Mesothelial cell of epicardium (in vitro differentiated cells): Measurements from ENCODE around the gene GTF3C6. TPM values are rescaled to one million over a fixed set of nuclear protein-coding genes. Genes with fewer than 3 reads are reported as not detected.
"Not testable (repeated sequence)": the region's sequence is repeated elsewhere in the genome, so short reads cannot be mapped to it uniquely, and the experiment has no call there.

Experiments
- DNase-seq, 2 experiments: peaks; one replicate each; pipeline ENCODE4 v3.0.0; 2021; ENCODE audit warnings: low spot score in 2 of 2; ENCODE audit not compliant: unreplicated experiment in 2 of 2
- H3K27ac Mint-ChIP-seq: 2 replicates; pipeline ENCODE4 v1.8.0; 2021; ENCODE audit warnings: mixed read lengths
- H3K27me3 Mint-ChIP-seq: 2 replicates; pipeline ENCODE4 v1.8.0; 2021; ENCODE audit warnings: low read depth, mixed read lengths
- H3K36me3 Mint-ChIP-seq: 2 replicates; pipeline ENCODE4 v1.8.0; 2021; ENCODE audit warnings: mixed read lengths
- H3K4me1 Mint-ChIP-seq: 2 replicates; pipeline ENCODE4 v1.8.0; 2021; ENCODE audit warnings: mixed read lengths
- H3K4me3 Mint-ChIP-seq: 2 replicates; pipeline ENCODE4 v1.8.0; 2021; ENCODE audit warnings: mild to moderate bottlenecking, moderate library complexity, mixed read lengths
- H3K9me3 Mint-ChIP-seq: 2 replicates; pipeline ENCODE4 v1.8.0; 2021; ENCODE audit warnings: mixed read lengths
- total RNA-seq: library from RNA; stranded (reverse); gene quantifications from 3 replicates; pipeline ENCODE4 v1.2.1, GENCODE V29; 2021
- TF ChIP-seq, protein P1 (sequence below): fragments of 200-600 bp; sonication (generic); IDR thresholded peaks from one replicate; pipeline ENCODE4 v1.5.0; 2021; ENCODE audit warnings: antibody characterized with exemption; ENCODE audit not compliant: unreplicated experiment

The GTF3C6 gene
- total RNA-seq, 1 donor from 2014 or later, result 58.8 TPM

DNA sequence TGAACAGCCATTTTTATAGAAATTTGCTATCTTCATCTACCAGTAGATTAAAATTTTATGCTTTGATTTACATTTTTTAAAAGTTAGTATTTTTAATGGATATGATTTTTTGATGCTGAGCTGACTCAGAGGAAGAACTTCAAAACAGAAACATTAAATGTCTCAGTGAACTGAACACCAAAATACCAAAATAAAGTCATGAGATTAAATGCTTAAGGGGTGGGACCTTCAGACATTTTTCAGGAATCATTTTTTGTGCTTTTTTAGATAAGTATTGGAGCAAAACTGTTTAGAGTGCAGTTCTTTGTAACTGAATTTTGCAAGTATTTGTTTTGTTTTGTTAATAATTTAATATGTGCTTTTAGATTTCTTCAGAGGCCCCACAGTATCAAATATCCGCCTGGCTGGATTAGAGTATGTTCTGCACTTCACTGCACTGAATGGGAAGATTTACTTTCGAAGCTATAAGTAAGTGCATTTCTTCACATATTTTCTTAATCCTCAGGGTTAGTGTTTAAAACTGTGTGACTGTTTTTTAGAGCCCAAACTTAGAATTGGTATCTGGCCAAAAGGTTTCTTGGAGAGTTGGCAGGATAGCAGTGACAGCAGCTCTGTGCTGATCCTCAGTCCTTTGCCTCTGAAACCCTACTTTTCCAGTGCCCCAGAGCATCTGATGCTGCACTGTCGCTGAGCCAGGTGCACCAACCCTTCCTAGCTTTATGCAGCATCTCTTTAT, 57.1 kb downstream of the GTF3C6 start:
- H3K27me3 Mint-ChIP-seq, result no peaks in the 10 kb centered on the region
- TF ChIP-seq, protein P1, sequence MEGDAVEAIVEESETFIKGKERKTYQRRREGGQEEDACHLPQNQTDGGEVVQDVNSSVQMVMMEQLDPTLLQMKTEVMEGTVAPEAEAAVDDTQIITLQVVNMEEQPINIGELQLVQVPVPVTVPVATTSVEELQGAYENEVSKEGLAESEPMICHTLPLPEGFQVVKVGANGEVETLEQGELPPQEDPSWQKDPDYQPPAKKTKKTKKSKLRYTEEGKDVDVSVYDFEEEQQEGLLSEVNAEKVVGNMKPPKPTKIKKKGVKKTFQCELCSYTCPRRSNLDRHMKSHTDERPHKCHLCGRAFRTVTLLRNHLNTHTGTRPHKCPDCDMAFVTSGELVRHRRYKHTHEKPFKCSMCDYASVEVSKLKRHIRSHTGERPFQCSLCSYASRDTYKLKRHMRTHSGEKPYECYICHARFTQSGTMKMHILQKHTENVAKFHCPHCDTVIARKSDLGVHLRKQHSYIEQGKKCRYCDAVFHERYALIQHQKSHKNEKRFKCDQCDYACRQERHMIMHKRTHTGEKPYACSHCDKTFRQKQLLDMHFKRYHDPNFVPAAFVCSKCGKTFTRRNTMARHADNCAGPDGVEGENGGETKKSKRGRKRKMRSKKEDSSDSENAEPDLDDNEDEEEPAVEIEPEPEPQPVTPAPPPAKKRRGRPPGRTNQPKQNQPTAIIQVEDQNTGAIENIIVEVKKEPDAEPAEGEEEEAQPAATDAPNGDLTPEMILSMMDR, result no peak
- H3K4me3 Mint-ChIP-seq, result no peak overlapping the region
- H3K27ac Mint-ChIP-seq, result peak overlapping the region; percentile 72
- H3K9me3 Mint-ChIP-seq, result peaks cover 4% of the 10 kb centered on the region
- peaks cover 8% of the 10 kb centered on the region for H3K4me1 Mint-ChIP-seq
- no peak for DNase-seq
- H3K36me3 Mint-ChIP-seq, result peaks cover 34% of the 10 kb centered on the region

GRCh38 chr6:111017241-111017640, 58.7 kb downstream of the GTF3C6 start:
- not testable (repeated sequence) for H3K4me1 Mint-ChIP-seq, H3K27ac Mint-ChIP-seq, DNase-seq, H3K27me3 Mint-ChIP-seq, H3K9me3 Mint-ChIP-seq, H3K4me3 Mint-ChIP-seq
- peaks cover 32% of the 10 kb centered on the region for H3K36me3 Mint-ChIP-seq

Other genes with a start within 250 kb of the GTF3C6 start
- 37.7 to 41.6 TPM (median 38.9 TPM) in 3 replicates for gene CDK19, start 143.2 kb upstream of the GTF3C6 start, total RNA-seq
- gene AMD1, start 83.9 kb upstream of the GTF3C6 start, total RNA-seq, result 46.0 to 46.8 TPM (median 46.7 TPM) in 3 replicates
- 20.7 to 23.6 TPM (median 22.9 TPM) in 3 replicates for gene RPF2, start 23.3 kb downstream of the GTF3C6 start, total RNA-seq
- gene SLC16A10, start 128.8 kb downstream of the GTF3C6 start, total RNA-seq, result 15.0 to 18.0 TPM (median 15.1 TPM) in 3 replicates